Activated T-helper 17 cell treated with anti-CD3 and anti-CD28 coated beads, Interleukin-2, amount 50 U/mL, for 72 hours (primary cell): ENCODE measurements around the gene FNBP1. TPM values are rescaled to one million over a fixed set of nuclear protein-coding genes. Genes with fewer than 3 reads are reported as not detected.
"Not testable (repeated sequence)": the region's sequence is repeated elsewhere in the genome, so short reads cannot be mapped to it uniquely, and the experiment has no call there.

Experiments
- ATAC-seq: fragments of 150-1000 bp; cut with Tn5 transposase; replicated peaks from 2 replicates; pipeline ENCODE4 v1.10.0; 2021; ENCODE audit warnings: mild to moderate bottlenecking, moderate library complexity
- H3K27ac Mint-ChIP-seq: one replicate; pipeline ENCODE4 v1.8.0; 2022; ENCODE audit warnings: mixed read lengths
- H3K27me3 Mint-ChIP-seq: one replicate; pipeline ENCODE4 v1.8.0; 2022; ENCODE audit warnings: mixed read lengths
- H3K36me3 Mint-ChIP-seq: one replicate; pipeline ENCODE4 v1.8.0; 2022; ENCODE audit warnings: low read depth, mild to moderate bottlenecking, mixed read lengths
- H3K4me1 Mint-ChIP-seq: one replicate; pipeline ENCODE4 v1.8.0; 2022; ENCODE audit warnings: mixed read lengths
- H3K4me3 Mint-ChIP-seq: one replicate; pipeline ENCODE4 v1.8.0; 2022; ENCODE audit warnings: mild to moderate bottlenecking, mixed read lengths
- H3K9me3 Mint-ChIP-seq: one replicate; pipeline ENCODE4 v1.8.0; 2022; ENCODE audit warnings: mixed read lengths
- total RNA-seq, 2 donors: library from RNA; stranded (reverse); gene quantifications; one replicate each; pipeline ENCODE4 v1.2.3, GENCODE V29; 2022

The FNBP1 gene
- total RNA-seq, 2 donors from 2014 or later: 173 to 492 TPM

GRCh38 chr9:129983891-129984290 is 59.1 kb downstream of the FNBP1 start:
- Mint-ChIP-seq H3K36me3 (peaks cover 100% of the 10 kb centered on the region), H3K27me3 (no peaks in the 10 kb centered on the region), H3K4me3 (peak overlapping the region; percentile 80), H3K9me3 (no peaks in the 10 kb centered on the region), H3K4me1 (peaks cover 32% of the 10 kb centered on the region), H3K27ac (peak overlapping the region; percentile 89)
- ATAC-seq: no peak

- Mint-ChIP-seq H3K27me3 (no peaks in the 10 kb centered on the region), H3K4me1 (peaks cover 25% of the 10 kb centered on the region), H3K4me3 (no peak overlapping the region), H3K27ac (peak overlapping the region; percentile 81), H3K36me3 (peaks cover 100% of the 10 kb centered on the region), H3K9me3 (no peaks in the 10 kb centered on the region)
- ATAC-seq: no peak
These were observed 61.6 kb downstream of the FNBP1 start for GRCh38 chr9:129981180-129981907.

GRCh38 chr9:129980224-129980623 is 62.8 kb downstream of the FNBP1 start:
- Mint-ChIP-seq H3K4me1 (peaks cover 20% of the 10 kb centered on the region), H3K36me3 (peaks cover 100% of the 10 kb centered on the region)
- H3K4me3 Mint-ChIP-seq, H3K27ac Mint-ChIP-seq, H3K9me3 Mint-ChIP-seq, H3K27me3 Mint-ChIP-seq, ATAC-seq: not testable (repeated sequence)

GRCh38 chr9:129979071-129979745 is 63.8 kb downstream of the FNBP1 start:
- ATAC-seq: no peak
- Mint-ChIP-seq H3K27ac (peak overlapping the region; percentile 48), H3K36me3 (peaks cover 100% of the 10 kb centered on the region)

GRCh38 chr9:129972816-129973215 is 70.2 kb downstream of the FNBP1 start:
- no peak for ATAC-seq
- H3K27ac Mint-ChIP-seq: peak overlapping the region; percentile 54
- peak overlapping the region; percentile 28 for H3K4me3 Mint-ChIP-seq
- peaks cover 12% of the 10 kb centered on the region for H3K4me1 Mint-ChIP-seq
- H3K9me3 Mint-ChIP-seq: no peaks in the 10 kb centered on the region
- H3K27me3 Mint-ChIP-seq: no peaks in the 10 kb centered on the region
- H3K36me3 Mint-ChIP-seq: peaks cover 100% of the 10 kb centered on the region

More at GRCh38 chr9:129979071-129979745, 63.8 kb downstream of the FNBP1 start:
- H3K9me3 Mint-ChIP-seq: no peaks in the 10 kb centered on the region
- peaks cover 12% of the 10 kb centered on the region for H3K4me1 Mint-ChIP-seq
- H3K4me3 Mint-ChIP-seq: no peak overlapping the region
- H3K27me3 Mint-ChIP-seq: no peaks in the 10 kb centered on the region

GRCh38 chr9:129968690-129969485 is 74.1 kb downstream of the FNBP1 start:
- H3K4me3 Mint-ChIP-seq: peak overlapping the region; percentile 7

GRCh38 chr9:129964901-129965734 is 77.9 kb downstream of the FNBP1 start:
- no peaks in the 10 kb centered on the region for H3K27me3 Mint-ChIP-seq
- H3K27ac Mint-ChIP-seq: peak overlapping the region; percentile 89
- H3K4me1 Mint-ChIP-seq: peaks cover 64% of the 10 kb centered on the region
- ATAC-seq: no peak
- peak overlapping the region; percentile 80 for H3K4me3 Mint-ChIP-seq
- no peaks in the 10 kb centered on the region for H3K9me3 Mint-ChIP-seq
- peaks cover 100% of the 10 kb centered on the region for H3K36me3 Mint-ChIP-seq

More at GRCh38 chr9:129968690-129969485, 74.1 kb downstream of the FNBP1 start:
- no peaks in the 10 kb centered on the region for H3K27me3 Mint-ChIP-seq
- peaks cover 100% of the 10 kb centered on the region for H3K36me3 Mint-ChIP-seq
- ATAC-seq: peak; percentile 77
- H3K4me1 Mint-ChIP-seq: peaks cover 39% of the 10 kb centered on the region
- no peaks in the 10 kb centered on the region for H3K9me3 Mint-ChIP-seq
- H3K27ac Mint-ChIP-seq: peak overlapping the region; percentile 36

GRCh38 chr9:129962889-129963703 is 79.9 kb downstream of the FNBP1 start:
- H3K4me1 Mint-ChIP-seq: peaks cover 61% of the 10 kb centered on the region
- peak overlapping the region; percentile 80 for H3K4me3 Mint-ChIP-seq
- no peaks in the 10 kb centered on the region for H3K27me3 Mint-ChIP-seq
- H3K27ac Mint-ChIP-seq: peak overlapping the region; percentile 89
- peak; percentile 91 for ATAC-seq
- H3K9me3 Mint-ChIP-seq: no peaks in the 10 kb centered on the region
- peaks cover 100% of the 10 kb centered on the region for H3K36me3 Mint-ChIP-seq

- Mint-ChIP-seq H3K4me3 (peak overlapping the region; percentile 80), H3K4me1 (peaks cover 61% of the 10 kb centered on the region)
- ATAC-seq: no peak
These were observed 80.5 kb downstream of the FNBP1 start for GRCh38 chr9:129962451-129962864.

GRCh38 chr9:129958796-129959195 is 84.2 kb downstream of the FNBP1 start:
- Mint-ChIP-seq H3K4me1 (peaks cover 46% of the 10 kb centered on the region), H3K27me3 (no peaks in the 10 kb centered on the region), H3K4me3 (peak overlapping the region; percentile 70), H3K9me3 (no peaks in the 10 kb centered on the region), H3K36me3 (peaks cover 99% of the 10 kb centered on the region), H3K27ac (no peak overlapping the region)
- ATAC-seq: no peak

More at GRCh38 chr9:129962451-129962864, 80.5 kb downstream of the FNBP1 start:
- peaks cover 100% of the 10 kb centered on the region for H3K36me3 Mint-ChIP-seq
- H3K27ac Mint-ChIP-seq: peak overlapping the region; percentile 89
- H3K9me3 Mint-ChIP-seq: no peaks in the 10 kb centered on the region
- no peaks in the 10 kb centered on the region for H3K27me3 Mint-ChIP-seq

- Mint-ChIP-seq H3K27ac (peak overlapping the region; percentile 52), H3K4me3 (peak overlapping the region; percentile 37), H3K9me3 (no peaks in the 10 kb centered on the region), H3K4me1 (peaks cover 27% of the 10 kb centered on the region), H3K36me3 (peaks cover 99% of the 10 kb centered on the region), H3K27me3 (no peaks in the 10 kb centered on the region)
- no peak for ATAC-seq
These were observed 88.0 kb downstream of the FNBP1 start for GRCh38 chr9:129954868-129955550.

GRCh38 chr9:129953736-129954135 is 89.3 kb downstream of the FNBP1 start:
- Mint-ChIP-seq H3K27ac (no peak overlapping the region), H3K4me1 (peaks cover 32% of the 10 kb centered on the region)
- ATAC-seq: no peak

More at GRCh38 chr9:129953736-129954135, 89.3 kb downstream of the FNBP1 start:
- no peak overlapping the region for H3K4me3 Mint-ChIP-seq
- no peaks in the 10 kb centered on the region for H3K9me3 Mint-ChIP-seq
- H3K36me3 Mint-ChIP-seq: peaks cover 99% of the 10 kb centered on the region
- H3K27me3 Mint-ChIP-seq: no peaks in the 10 kb centered on the region
